Measurements from ENCODE around the gene NYNRIN.
"Not testable (repeated sequence)": the region's sequence is repeated elsewhere in the genome, so short reads cannot be mapped to it uniquely, and the experiment has no call there.

DNA sequence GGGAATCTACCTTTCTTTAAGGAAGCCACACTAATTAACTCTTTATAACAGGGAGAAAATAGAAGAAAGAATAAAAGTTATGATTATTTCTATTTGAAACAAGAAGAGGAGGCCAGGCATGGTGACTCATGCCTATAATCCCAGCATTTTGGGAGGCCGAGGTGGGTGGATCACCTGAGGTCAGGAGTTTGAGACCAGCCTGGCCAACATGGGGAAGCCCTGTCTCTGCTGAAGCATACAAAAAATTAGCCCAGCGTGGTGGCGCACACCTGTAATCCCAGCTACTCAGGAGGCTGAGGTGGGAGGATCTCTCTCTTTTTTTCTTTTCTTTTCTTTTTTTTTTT is 44.3 kb upstream of the NYNRIN start:
- TF ChIP-seq, protein P1, sequence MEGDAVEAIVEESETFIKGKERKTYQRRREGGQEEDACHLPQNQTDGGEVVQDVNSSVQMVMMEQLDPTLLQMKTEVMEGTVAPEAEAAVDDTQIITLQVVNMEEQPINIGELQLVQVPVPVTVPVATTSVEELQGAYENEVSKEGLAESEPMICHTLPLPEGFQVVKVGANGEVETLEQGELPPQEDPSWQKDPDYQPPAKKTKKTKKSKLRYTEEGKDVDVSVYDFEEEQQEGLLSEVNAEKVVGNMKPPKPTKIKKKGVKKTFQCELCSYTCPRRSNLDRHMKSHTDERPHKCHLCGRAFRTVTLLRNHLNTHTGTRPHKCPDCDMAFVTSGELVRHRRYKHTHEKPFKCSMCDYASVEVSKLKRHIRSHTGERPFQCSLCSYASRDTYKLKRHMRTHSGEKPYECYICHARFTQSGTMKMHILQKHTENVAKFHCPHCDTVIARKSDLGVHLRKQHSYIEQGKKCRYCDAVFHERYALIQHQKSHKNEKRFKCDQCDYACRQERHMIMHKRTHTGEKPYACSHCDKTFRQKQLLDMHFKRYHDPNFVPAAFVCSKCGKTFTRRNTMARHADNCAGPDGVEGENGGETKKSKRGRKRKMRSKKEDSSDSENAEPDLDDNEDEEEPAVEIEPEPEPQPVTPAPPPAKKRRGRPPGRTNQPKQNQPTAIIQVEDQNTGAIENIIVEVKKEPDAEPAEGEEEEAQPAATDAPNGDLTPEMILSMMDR (IDR thresholded peaks at IDR 0.05; ENCODE audit: low read length), result not testable (repeated sequence)
- TF ChIP-seq EZH2 (IDR thresholded peaks at IDR 0.05; ENCODE audit: borderline replicate concordance, low read length), result not testable (repeated sequence)
